ENCODE data around the gene ADGB. TPM values are rescaled to one million over a fixed set of nuclear protein-coding genes. Genes with fewer than 3 reads are reported as not detected.

The ADGB gene
- total and polyA plus RNA-seq, 4 donors = 0.23 TPM; not detected in 3

DNA sequence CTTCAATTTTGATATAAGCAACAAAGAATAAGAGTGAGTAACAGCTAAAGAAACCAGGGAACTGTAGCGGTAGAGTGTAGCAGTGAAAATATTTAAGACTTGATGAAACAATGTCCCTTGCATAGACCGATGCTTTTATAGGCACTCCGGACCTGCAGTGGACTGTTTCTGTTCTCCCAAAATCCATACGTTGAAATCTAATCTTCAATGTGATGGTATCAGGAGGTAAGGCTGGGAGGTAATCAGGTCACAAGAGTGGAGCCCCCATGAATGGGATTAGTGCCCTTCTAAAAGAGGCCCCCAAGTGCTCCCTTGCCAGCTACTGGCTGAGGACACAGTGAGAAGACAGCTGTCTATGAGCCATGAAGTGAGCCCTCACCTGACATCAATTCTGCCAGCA lies 260.4 kb downstream of the ADGB start:
- H3K27ac ChIP-seq (ENCODE audit: low read depth in 1 of 2, low read length in 2 of 2) = no peak overlapping the region
- no peaks in the 10 kb centered on the region for H3K9me3 ChIP-seq (ENCODE audit: control insufficient read depth in 4 of 4, low read length in 3 of 4)
- WGBS = 95% methylated on average over 4 of the region's 4 CpGs
- no peak for TF ChIP-seq NR2F2 (IDR thresholded peaks at IDR 0.05)
- no peak for TF ChIP-seq FOXA2 (IDR thresholded peaks at IDR 0.05)
- no peak for TF ChIP-seq EGR1 (IDR thresholded peaks at IDR 0.05; ENCODE audit: low read depth in 2 of 2)
- no peak for TF ChIP-seq RXRA (IDR thresholded peaks at IDR 0.05)
- TF ChIP-seq, protein P1, sequence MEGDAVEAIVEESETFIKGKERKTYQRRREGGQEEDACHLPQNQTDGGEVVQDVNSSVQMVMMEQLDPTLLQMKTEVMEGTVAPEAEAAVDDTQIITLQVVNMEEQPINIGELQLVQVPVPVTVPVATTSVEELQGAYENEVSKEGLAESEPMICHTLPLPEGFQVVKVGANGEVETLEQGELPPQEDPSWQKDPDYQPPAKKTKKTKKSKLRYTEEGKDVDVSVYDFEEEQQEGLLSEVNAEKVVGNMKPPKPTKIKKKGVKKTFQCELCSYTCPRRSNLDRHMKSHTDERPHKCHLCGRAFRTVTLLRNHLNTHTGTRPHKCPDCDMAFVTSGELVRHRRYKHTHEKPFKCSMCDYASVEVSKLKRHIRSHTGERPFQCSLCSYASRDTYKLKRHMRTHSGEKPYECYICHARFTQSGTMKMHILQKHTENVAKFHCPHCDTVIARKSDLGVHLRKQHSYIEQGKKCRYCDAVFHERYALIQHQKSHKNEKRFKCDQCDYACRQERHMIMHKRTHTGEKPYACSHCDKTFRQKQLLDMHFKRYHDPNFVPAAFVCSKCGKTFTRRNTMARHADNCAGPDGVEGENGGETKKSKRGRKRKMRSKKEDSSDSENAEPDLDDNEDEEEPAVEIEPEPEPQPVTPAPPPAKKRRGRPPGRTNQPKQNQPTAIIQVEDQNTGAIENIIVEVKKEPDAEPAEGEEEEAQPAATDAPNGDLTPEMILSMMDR (IDR thresholded peaks at IDR 0.05; ENCODE audit: low read depth, low read length, missing input control) = no peak
- TF ChIP-seq, protein P2, sequence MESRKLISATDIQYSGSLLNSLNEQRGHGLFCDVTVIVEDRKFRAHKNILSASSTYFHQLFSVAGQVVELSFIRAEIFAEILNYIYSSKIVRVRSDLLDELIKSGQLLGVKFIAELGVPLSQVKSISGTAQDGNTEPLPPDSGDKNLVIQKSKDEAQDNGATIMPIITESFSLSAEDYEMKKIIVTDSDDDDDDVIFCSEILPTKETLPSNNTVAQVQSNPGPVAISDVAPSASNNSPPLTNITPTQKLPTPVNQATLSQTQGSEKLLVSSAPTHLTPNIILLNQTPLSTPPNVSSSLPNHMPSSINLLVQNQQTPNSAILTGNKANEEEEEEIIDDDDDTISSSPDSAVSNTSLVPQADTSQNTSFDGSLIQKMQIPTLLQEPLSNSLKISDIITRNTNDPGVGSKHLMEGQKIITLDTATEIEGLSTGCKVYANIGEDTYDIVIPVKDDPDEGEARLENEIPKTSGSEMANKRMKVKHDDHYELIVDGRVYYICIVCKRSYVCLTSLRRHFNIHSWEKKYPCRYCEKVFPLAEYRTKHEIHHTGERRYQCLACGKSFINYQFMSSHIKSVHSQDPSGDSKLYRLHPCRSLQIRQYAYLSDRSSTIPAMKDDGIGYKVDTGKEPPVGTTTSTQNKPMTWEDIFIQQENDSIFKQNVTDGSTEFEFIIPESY (IDR thresholded peaks at IDR 0.05) = no peak
- no peak for TF ChIP-seq SP1 (IDR thresholded peaks at IDR 0.05)
- TF ChIP-seq, protein P3, sequence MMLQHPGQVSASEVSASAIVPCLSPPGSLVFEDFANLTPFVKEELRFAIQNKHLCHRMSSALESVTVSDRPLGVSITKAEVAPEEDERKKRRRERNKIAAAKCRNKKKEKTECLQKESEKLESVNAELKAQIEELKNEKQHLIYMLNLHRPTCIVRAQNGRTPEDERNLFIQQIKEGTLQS (IDR thresholded peaks at IDR 0.05) = no peak
- TF ChIP-seq JUND (IDR thresholded peaks at IDR 0.05) = no peak
- no peak for TF ChIP-seq RAD21 (IDR thresholded peaks at IDR 0.05)
- TF ChIP-seq, protein P4, sequence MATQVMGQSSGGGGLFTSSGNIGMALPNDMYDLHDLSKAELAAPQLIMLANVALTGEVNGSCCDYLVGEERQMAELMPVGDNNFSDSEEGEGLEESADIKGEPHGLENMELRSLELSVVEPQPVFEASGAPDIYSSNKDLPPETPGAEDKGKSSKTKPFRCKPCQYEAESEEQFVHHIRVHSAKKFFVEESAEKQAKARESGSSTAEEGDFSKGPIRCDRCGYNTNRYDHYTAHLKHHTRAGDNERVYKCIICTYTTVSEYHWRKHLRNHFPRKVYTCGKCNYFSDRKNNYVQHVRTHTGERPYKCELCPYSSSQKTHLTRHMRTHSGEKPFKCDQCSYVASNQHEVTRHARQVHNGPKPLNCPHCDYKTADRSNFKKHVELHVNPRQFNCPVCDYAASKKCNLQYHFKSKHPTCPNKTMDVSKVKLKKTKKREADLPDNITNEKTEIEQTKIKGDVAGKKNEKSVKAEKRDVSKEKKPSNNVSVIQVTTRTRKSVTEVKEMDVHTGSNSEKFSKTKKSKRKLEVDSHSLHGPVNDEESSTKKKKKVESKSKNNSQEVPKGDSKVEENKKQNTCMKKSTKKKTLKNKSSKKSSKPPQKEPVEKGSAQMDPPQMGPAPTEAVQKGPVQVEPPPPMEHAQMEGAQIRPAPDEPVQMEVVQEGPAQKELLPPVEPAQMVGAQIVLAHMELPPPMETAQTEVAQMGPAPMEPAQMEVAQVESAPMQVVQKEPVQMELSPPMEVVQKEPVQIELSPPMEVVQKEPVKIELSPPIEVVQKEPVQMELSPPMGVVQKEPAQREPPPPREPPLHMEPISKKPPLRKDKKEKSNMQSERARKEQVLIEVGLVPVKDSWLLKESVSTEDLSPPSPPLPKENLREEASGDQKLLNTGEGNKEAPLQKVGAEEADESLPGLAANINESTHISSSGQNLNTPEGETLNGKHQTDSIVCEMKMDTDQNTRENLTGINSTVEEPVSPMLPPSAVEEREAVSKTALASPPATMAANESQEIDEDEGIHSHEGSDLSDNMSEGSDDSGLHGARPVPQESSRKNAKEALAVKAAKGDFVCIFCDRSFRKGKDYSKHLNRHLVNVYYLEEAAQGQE (IDR thresholded peaks at IDR 0.05) = no peak
- no peak for TF ChIP-seq GABPA (IDR thresholded peaks at IDR 0.05 in 1 of 2, conservative IDR thresholded peaks at IDR 0.05 in 1 of 2)
- TF ChIP-seq HNF4A (conservative IDR thresholded peaks at IDR 0.05) = no peak
- no peak for TF ChIP-seq HNF4G (IDR thresholded peaks at IDR 0.05)
- TF ChIP-seq, protein P5, sequence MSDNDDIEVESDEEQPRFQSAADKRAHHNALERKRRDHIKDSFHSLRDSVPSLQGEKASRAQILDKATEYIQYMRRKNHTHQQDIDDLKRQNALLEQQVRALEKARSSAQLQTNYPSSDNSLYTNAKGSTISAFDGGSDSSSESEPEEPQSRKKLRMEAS (IDR thresholded peaks at IDR 0.05) = no peak
- TF ChIP-seq YY1 (IDR thresholded peaks at IDR 0.05) = no peak
- no peak for TF ChIP-seq TAF1 (conservative IDR thresholded peaks at IDR 0.05)
- no peak for TF ChIP-seq FOXA1 (IDR thresholded peaks at IDR 0.05)
- no peak for DNase-seq (ENCODE audit: low spot score)
- no peaks in the 10 kb centered on the region for H3K36me3 ChIP-seq (ENCODE audit: control insufficient read depth in 4 of 4, insufficient read depth in 3 of 4, low read depth in 1 of 4, low read length in 3 of 4)
- H3K9ac ChIP-seq (ENCODE audit: low read depth in 1 of 2, low read length in 2 of 2) = no peak overlapping the region
- H3K4me3 ChIP-seq (ENCODE audit: low read depth in 1 of 3, low read length in 3 of 3) = no peak overlapping the region
- H3K4me1 ChIP-seq (ENCODE audit: control insufficient read depth in 4 of 4, insufficient read depth in 4 of 4, low read length in 3 of 4) = peaks cover 0 to 32% (median 27%) of the 10 kb centered on the region in 4 donors
- no peaks in the 10 kb centered on the region for H3K27me3 ChIP-seq (ENCODE audit: control insufficient read depth in 4 of 4, insufficient read depth in 4 of 4, low read length in 3 of 4)
